Fibroblast of mammary gland (primary cell): ENCODE results near the gene XPO4.
"Not testable (repeated sequence)": the region's sequence is repeated elsewhere in the genome, so short reads cannot be mapped to it uniquely, and the experiment has no call there.

Experiments
- DNase-seq: peaks from one replicate; pipeline ENCODE4 v3.0.0-alpha.2; 2010; ENCODE audit warnings: low read depth
- H3K4me3 ChIP-seq: 2 replicates; pipeline ENCODE4 v1.5.1; 2011; ENCODE audit warnings: low read depth, mild to moderate bottlenecking, low read length, moderate library complexity; ENCODE audit not compliant: control insufficient read depth
- CTCF ChIP-seq: conservative IDR thresholded peaks from 2 replicates; pipeline ENCODE4 v1.5.1; 2011; ENCODE audit warnings: low read depth, low read length, inconsistent platforms; ENCODE audit not compliant: control insufficient read depth, insufficient read depth

Gene XPO4

GRCh38 chr13:20938302-20938701 is 35.8 kb upstream of the XPO4 start:
- DNase-seq: no peak
- no peak for TF ChIP-seq CTCF
- H3K4me3 ChIP-seq: no peak overlapping the region

GRCh38 chr13:20927596-20928257 is 25.2 kb upstream of the XPO4 start:
- no peak for TF ChIP-seq CTCF
- H3K4me3 ChIP-seq: no peak overlapping the region
- DNase-seq: no peak

GRCh38 chr13:20925395-20925790 is 22.8 kb upstream of the XPO4 start:
- DNase-seq, H3K4me3 ChIP-seq: not testable (repeated sequence)

GRCh38 chr13:20924758-20925394 is 22.3 kb upstream of the XPO4 start:
- no peak overlapping the region for H3K4me3 ChIP-seq
- TF ChIP-seq CTCF: peak; percentile 90

GRCh38 chr13:20923272-20923671 is 20.7 kb upstream of the XPO4 start:
- TF ChIP-seq CTCF: no peak
- H3K4me3 ChIP-seq: no peak overlapping the region
- no peak for DNase-seq

More at GRCh38 chr13:20924758-20925394, 22.3 kb upstream of the XPO4 start:
- DNase-seq: peak; percentile 82

- no peak for TF ChIP-seq CTCF
- H3K4me3 ChIP-seq: no peak overlapping the region
- no peak for DNase-seq
Measured at GRCh38 chr13:20921572-20921971, 19.0 kb upstream of the XPO4 start.

- H3K4me3 ChIP-seq, DNase-seq: not testable (repeated sequence)
Measured at GRCh38 chr13:20915676-20916075, 13.1 kb upstream of the XPO4 start.

- H3K4me3 ChIP-seq: no peak overlapping the region
- no peak for DNase-seq
- TF ChIP-seq CTCF: no peak
Measured at GRCh38 chr13:20911037-20911436, 8.5 kb upstream of the XPO4 start.
